Sigmoid colon (tissue), 4 donors: ENCODE measurements around the gene DCLK3.

Experiments used
- CTCF ChIP-seq, 4 experiments: fragments of 450-650 bp in 3 of 4; fragments of 200-600 bp in 1 of 4; IDR thresholded peaks; one replicate each; pipeline ENCODE4 v1.5.1; 2016 to 2019; ENCODE audit warnings: antibody characterized with exemption in 4 of 4, mild to moderate bottlenecking in 3 of 4, moderate library complexity in 2 of 4
- POLR2AphosphoS5 ChIP-seq, 4 donors: sonication (generic); formaldehyde crosslinking; IDR thresholded peaks; one replicate each; pipeline ENCODE4 v1.6.1; 2017; ENCODE audit warnings: antibody characterized with exemption in 4 of 4

GRCh38 chr3:36733162-36733696 lies 31.1 kb downstream of the DCLK3 start:
- no peak for TF ChIP-seq POLR2AphosphoS5 (IDR thresholded peaks at IDR 0.05)
- no peak for TF ChIP-seq CTCF (IDR thresholded peaks at IDR 0.05)
